ENCODE measurements around the gene RXYLT1.

The RXYLT1 gene

DNA sequence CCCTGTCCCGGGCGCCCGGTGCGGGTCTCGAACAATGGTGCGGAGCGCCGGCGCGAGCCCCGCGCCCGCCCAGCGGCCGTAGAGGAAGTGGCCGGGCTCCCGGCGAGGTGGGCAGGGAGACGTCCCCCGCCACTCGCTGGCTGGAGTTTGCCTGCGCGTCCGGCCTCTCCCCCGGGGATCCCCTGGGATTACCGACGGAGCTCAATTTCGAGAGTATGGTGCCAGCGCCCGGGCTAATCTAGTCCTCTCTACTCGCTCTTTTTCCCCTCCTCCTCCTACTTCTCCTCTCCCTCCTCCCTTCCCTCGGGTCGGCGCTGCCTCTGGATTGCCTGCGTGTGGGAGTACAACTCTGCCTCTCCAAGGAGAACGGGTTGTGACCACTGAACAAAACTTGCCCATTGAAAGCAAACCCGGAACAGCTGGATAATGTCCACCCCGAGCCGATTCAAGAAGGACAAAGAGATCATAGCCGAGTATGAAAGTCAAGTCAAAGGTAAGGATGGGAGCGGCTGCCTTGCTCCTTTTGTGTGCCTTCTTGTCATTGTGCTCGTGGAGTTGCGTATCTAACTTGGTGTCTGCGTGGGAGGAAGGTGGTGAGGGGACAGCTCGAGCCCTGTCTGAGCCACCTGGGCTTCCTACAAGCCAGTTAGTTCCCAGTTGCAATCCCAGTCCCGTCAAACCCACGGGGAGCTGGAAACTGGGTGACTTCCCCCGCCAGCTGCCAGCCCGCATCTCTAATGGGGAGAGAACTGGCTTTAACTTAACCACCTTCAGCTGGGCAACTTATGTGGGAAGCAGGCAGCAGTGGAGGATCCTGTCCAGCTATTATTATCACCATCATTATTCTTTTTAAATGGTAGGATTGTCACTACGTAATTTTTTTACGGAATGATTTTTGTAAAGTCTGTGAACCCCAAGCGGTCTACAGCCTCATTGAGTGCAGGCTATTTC lies 65.0 kb downstream of the RXYLT1 start, which contains the start of gene SRGAP1:
SRGAP1 (plus strand) TSS at position 310 of the 951 bp plus-strand sequence; CDS start at position 427, 117 bp downstream.
- peak; percentile 82 for DNase-seq

DNA sequence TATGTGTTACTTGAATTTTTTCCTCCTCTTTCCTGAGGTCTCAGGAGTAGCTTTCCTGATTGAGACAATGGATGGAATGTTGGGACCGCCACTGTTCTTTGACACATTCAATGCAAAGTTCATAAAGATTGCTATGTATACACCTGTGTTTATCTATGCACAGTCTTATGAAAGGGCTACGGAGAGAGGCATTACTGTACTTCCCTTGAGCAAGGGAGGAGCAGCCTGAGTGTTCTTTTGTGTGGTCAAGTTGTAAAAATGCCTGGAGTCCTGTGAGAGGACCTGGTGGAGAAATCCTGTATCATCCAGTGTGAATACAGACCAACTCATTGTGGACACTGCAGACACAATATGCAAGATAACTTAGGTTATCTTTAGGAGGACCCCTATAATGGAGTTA lies 66.0 kb downstream of the RXYLT1 start:
- DNase-seq = no peak

DNA sequence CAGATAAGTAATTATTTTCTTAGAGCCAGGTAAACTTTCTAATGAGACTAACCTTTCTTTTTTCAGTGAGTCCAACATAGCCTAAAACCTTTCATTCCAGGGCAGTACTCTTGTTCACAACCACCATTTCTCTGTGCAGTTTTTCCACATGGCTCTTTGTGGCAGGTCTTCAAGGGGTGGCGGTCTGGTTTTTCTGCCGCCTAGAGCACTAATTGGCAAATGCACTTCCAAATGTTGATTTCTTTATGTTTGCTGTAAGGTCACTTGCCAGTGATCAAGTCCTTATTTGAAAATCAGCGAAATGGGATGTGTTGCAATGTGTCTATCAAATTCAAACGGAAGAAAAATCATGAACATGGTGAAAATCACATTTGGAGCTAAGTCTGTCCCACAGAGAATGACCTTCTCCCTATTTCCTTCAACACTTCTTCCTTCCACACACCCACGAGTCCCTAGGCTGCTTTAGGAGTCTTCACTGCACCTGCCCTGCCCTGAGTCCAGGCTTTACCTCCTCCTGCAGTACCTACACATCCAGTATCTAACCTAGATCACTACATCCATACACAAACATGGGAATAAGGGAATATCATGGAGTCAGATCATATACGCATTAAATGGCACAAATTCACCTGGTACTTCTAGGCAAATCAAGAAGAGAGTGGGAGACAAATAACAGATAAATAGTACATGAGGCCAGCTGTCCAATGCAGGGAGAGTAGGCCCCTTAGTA lies 66.7 kb downstream of the RXYLT1 start:
- DNase-seq = no peak

DNA sequence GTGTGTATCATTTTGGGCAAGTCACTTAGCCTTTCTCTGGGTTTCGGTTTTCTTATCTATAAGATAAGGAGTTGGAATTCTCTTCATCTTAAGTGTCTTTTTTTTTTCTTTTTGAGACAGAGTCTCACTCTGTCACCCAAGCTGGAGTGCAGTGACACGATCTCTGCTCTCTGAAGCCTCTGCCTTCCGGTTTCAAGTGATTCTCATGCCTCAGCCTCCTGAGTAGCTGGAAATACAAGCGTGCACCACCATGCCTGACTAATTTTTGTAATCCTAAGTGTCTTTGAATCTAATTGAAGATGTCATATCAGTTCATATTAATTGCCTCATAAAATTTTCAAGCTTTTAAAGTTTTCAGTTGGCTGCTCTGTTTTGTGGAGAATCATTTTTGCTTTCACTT lies 68.7 kb downstream of the RXYLT1 start:
- no peak for DNase-seq

DNA sequence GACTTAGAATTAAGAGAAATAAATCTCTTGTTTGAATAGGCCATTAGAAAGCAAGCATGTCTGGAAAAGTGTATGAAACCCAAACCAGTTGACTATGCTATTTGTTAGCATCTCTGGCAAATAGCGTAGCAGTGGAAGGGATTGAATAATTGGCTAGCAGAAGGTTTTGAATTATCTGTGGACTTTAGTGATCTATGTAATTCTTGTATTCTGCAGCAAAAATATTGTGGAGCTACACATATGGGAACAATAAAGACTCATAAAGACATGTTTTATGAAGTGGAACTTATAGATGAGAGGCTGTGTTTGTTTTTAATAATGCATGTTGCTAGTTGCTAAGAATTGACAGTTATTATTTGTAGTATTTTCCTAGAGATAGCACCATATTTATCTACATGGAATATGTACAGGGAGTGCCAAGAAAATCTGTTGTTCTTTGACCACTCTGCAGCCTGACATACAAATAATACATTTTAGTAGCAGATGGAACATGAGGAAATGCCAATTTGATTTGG lies 69.5 kb downstream of the RXYLT1 start:
- no peak for DNase-seq

DNA sequence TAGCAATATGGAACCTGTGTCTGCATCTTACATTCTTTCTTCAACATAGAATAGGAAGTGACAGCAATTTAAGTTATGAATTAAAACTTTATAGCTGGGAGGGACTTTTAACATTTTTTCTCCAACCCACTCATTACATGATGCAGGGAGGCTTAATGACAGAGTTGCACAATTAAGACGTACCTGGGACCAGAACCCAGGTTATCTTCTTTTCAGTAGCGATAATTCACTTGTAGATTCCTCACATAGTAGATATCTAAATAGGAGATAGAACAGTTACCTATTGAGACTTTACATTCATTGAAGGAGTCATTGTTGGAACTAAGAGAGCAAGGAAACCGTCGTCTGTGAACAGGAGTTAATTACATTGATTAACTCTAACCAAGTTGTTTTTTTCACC lies 69.9 kb downstream of the RXYLT1 start:
- no peak for DNase-seq

DNA sequence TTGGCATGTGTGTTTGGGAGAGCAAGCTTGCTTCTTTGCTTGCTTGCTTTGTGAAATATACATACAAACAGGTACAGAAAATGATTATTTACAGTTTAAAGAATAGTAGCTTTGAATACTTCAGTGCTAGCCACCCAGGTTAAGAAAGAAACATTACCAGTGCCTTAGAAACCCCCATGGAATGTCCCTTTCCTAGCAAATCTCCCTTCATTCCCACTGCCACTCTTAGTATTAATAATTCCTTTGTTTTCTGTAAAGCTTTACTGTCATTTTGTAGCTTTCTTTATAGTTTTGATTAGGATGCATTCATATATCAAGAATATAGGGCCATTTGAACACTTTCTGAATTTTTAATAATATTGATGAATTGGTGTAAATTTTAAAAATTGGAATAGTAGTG lies 74.3 kb downstream of the RXYLT1 start:
- no peak for DNase-seq

DNA sequence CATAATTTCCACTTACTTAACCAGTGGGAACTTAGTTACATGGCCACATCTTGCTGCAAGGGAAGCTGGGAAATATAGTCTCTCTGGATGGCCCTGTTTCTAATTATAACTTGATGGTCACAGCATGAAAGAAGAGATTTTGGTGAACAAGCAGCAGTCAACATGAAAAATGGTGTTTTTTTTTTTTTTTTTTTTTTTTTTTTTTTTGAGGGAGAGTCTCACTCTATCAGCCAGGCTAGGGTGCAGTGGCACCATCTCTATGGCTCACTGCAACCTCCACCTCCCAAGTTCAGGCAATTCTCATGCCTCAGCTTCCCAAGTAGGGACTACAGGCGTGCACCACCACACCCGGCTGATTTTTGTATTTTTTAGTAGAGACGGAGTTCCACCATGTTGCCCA lies 75.6 kb downstream of the RXYLT1 start:
- DNase-seq = no peak

DNA sequence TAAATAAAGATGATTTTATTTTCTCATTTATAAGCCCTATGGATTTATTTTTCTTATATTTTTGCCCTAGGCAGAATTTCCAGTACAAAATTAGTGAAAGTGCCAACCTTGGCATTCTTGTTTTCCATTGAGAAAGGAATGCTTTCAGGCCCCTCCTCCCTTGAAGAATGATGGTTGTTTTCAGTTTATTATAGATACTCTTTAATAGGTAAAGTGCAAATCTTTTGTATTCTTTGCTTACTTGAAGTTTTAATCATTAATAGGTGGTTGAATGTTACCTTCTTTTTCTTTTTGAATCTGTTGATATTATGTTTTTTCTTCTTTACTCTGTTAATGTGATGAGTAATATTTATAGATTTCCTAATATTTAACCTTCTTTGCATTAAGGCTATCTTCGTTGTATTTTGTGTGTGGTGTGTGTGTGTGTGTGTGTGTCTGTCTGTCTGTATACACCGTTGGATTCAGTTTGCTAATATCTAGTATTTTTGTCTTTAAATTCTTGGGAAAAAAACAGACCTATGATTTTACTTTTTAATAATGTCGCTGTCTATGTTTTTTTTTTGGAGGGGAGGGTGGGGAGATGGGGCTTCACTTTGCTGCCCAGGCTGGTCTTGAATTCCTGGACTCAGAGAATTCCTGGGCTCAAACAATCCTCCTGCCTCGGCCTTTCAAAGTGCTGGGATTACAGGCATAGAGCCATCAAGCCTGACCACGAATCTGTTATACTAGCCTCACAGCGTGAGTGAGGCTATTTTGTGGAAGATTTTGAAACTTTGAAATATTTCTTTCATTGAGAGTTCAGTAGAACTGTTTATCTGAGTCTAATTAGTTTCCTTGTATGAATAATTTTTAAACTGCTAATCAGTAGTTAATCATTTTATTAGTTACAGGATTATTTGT lies 78.3 kb downstream of the RXYLT1 start:
- DNase-seq = no peak

All from left hindlimb (tissue), 1 donor.